H1 (cell line): ENCODE data around the gene UPF1. TPM values are rescaled to one million over a fixed set of nuclear protein-coding genes. Genes with fewer than 3 reads are reported as not detected.

Source experiments
- CTCF ChIA-PET: fragments of 300-600 bp; sonication (Branson Sonifier 250); formaldehyde crosslinking; loops from one replicate; lab custom pipeline; 2021; ENCODE audit not compliant: partially characterized antibody; lab: Charles Lee
- POLR2A ChIA-PET: fragments of 300-600 bp; sonication (Branson Sonifier 250); formaldehyde crosslinking; loops from one replicate; lab custom pipeline; 2021; ENCODE audit warnings: inconsistent platforms; ENCODE audit not compliant: partially characterized antibody; lab: Charles Lee
- DNase-seq, 2 experiments: peaks; one replicate each; pipeline versions ENCODE4 v3.0.0 to v3.0.0-alpha.2; 2010 to 2022; ENCODE audit warnings: low spot score in 2 of 2, low read depth in 1 of 2, mixed read lengths in 1 of 2
- FAIRE-seq: peaks from 2 replicates; lab custom pipeline; 2011; peaks lifted over from hg19 to GRCh38; lab: Jason Lieb, UNC
- H2AFZ ChIP-seq: 2 replicates; pipeline ENCODE4 v1.8.1; 2012; ENCODE audit warnings: low read length, inconsistent platforms
- H2AK5ac ChIP-seq: 2 replicates; pipeline ENCODE4 v1.6.1; 2013; ENCODE audit warnings: low read depth, low read length
- H2BK120ac ChIP-seq: replicated peaks from 2 replicates; pipeline ENCODE3; 2013; ENCODE audit warnings: low read depth, low read length, inconsistent platforms
- H2BK12ac ChIP-seq: 2 replicates; pipeline ENCODE4 v1.6.1; 2013; ENCODE audit warnings: low read depth, low read length
- H2BK15ac ChIP-seq: 2 replicates; pipeline ENCODE4 v1.6.1; 2013; ENCODE audit warnings: low read length
- H2BK20ac ChIP-seq: 2 replicates; pipeline ENCODE4 v1.6.1; 2013; ENCODE audit warnings: low read length
- H2BK5ac ChIP-seq: 2 replicates; pipeline ENCODE4 v1.6.1; 2013; ENCODE audit warnings: low read depth, low read length
- H3K14ac ChIP-seq: 2 replicates; pipeline ENCODE4 v1.6.1; 2013; ENCODE audit warnings: inconsistent platforms; ENCODE audit not compliant: insufficient read length
- H3K18ac ChIP-seq: 2 replicates; pipeline ENCODE4 v1.6.1; 2013; ENCODE audit warnings: low read length; ENCODE audit errors: extremely low read depth
- H3K23ac ChIP-seq: 2 replicates; pipeline ENCODE4 v1.6.1; 2013; ENCODE audit warnings: inconsistent platforms; ENCODE audit not compliant: insufficient read length
- H3K23me2 ChIP-seq: 2 replicates; pipeline ENCODE4 v1.6.1; 2013; ENCODE audit warnings: low read depth, low read length
- H3K27ac ChIP-seq: 2 replicates; pipeline ENCODE4 v1.6.1; 2011; ENCODE audit warnings: low read depth, low read length, inconsistent platforms
- H3K27me3 ChIP-seq, 4 experiments: replicated peaks in 1 of 4; 1 replicate in 1 of 4; 2 replicates in 3 of 4; pipeline versions ENCODE4 v1.6.1 to v1.8.1; 2011 to 2013; ENCODE audit warnings: low read length in 3 of 4, mild to moderate bottlenecking in 3 of 4, inconsistent platforms in 2 of 4, mixed read lengths in 2 of 4, moderate library complexity in 1 of 4; ENCODE audit not compliant: control insufficient read depth in 3 of 4, insufficient read depth in 3 of 4; ENCODE audit errors: extremely low read depth in 1 of 4
- H3K36me3 ChIP-seq, 4 experiments: 2 replicates each; pipeline versions ENCODE4 v1.6.1 to v1.8.1; 2011 to 2013; ENCODE audit warnings: mild to moderate bottlenecking in 4 of 4, low read length in 3 of 4, moderate library complexity in 2 of 4, control low read depth in 1 of 4, inconsistent platforms in 1 of 4; ENCODE audit not compliant: insufficient read depth in 4 of 4, control insufficient read depth in 2 of 4
- H3K4ac ChIP-seq: replicated peaks from 2 replicates; pipeline ENCODE3; 2013; ENCODE audit warnings: low read length, low read depth, mixed read lengths, inconsistent platforms; ENCODE audit not compliant: insufficient read length
- H3K4me1 ChIP-seq, 4 experiments: replicated peaks in 1 of 4; 1 replicate in 1 of 4; 2 replicates in 3 of 4; pipeline versions ENCODE4 v1.6.1 to v1.8.1; 2011 to 2013; ENCODE audit warnings: low read length in 3 of 4, inconsistent platforms in 2 of 4, mixed read lengths in 1 of 4; ENCODE audit not compliant: insufficient read depth in 4 of 4, control insufficient read depth in 3 of 4
- H3K4me2 ChIP-seq, 2 experiments: 2 replicates each; pipeline versions ENCODE4 v1.6.1 to v1.8.1; 2011 to 2013; ENCODE audit warnings: low read depth in 2 of 2, low read length in 2 of 2, control low read depth in 1 of 2, inconsistent platforms in 1 of 2, mild to moderate bottlenecking in 1 of 2; ENCODE audit not compliant: insufficient read depth in 1 of 2
- H3K4me3 ChIP-seq, 4 experiments: fragments of 200-600, 300-600 bp in 1 of 4; sonication (generic), shearing (Covaris generic), sonication (Bioruptor Twin) in 1 of 4; 2 replicates each; pipeline versions ENCODE4 v1.5.1 to v1.8.1; 2011 to 2016; ENCODE audit warnings: low read length in 4 of 4, low read depth in 3 of 4, control low read depth in 2 of 4, inconsistent platforms in 2 of 4, mild to moderate bottlenecking in 2 of 4, mixed read lengths in 1 of 4, moderate library complexity in 1 of 4; ENCODE audit not compliant: insufficient read depth in 2 of 4; ENCODE audit errors: extremely low read depth in 1 of 4
- H3K56ac ChIP-seq: replicated peaks from 2 replicates; pipeline ENCODE3; 2013; ENCODE audit warnings: low read depth, mild to moderate bottlenecking, mixed read lengths, low read length, inconsistent platforms; ENCODE audit not compliant: insufficient read length
- H3K79me1 ChIP-seq: 2 replicates; pipeline ENCODE4 v1.6.1; 2013; ENCODE audit warnings: low read depth, low read length, control low read depth
- H3K79me2 ChIP-seq, 2 experiments: 2 replicates each; pipeline versions ENCODE4 v1.6.1 to v1.8.1; 2012 to 2013; ENCODE audit warnings: low read length in 2 of 2, mild to moderate bottlenecking in 2 of 2, inconsistent platforms in 1 of 2; ENCODE audit not compliant: insufficient read depth in 2 of 2, control insufficient read depth in 1 of 2
- H3K9ac ChIP-seq, 4 experiments: replicated peaks in 1 of 4; 1 replicate in 1 of 4; 2 replicates in 3 of 4; pipeline versions ENCODE4 v1.6.1 to v1.8.1; 2011 to 2013; ENCODE audit warnings: low read depth in 3 of 4, low read length in 3 of 4, control low read depth in 2 of 4, mild to moderate bottlenecking in 2 of 4, moderate library complexity in 2 of 4, inconsistent platforms in 1 of 4; ENCODE audit errors: extremely low read depth in 1 of 4
- H3K9me3 ChIP-seq, 2 experiments: 2 replicates each; pipeline versions ENCODE4 v1.6.1 to v1.8.1; 2012 to 2013; ENCODE audit warnings: mild to moderate bottlenecking in 2 of 2, moderate library complexity in 2 of 2, control low read depth in 1 of 2, inconsistent platforms in 1 of 2, low read depth in 1 of 2, low read length in 1 of 2, mixed read lengths in 1 of 2; ENCODE audit not compliant: insufficient read depth in 2 of 2
- H4K20me1 ChIP-seq, 2 experiments: replicated peaks in 1 of 2; 2 replicates each; pipeline versions ENCODE3 to v1.8.1; 2011 to 2013; ENCODE audit warnings: inconsistent platforms in 2 of 2, low read length in 2 of 2, mild to moderate bottlenecking in 1 of 2; ENCODE audit not compliant: insufficient read depth in 2 of 2, control insufficient read depth in 1 of 2
- H4K5ac ChIP-seq: 2 replicates; pipeline ENCODE4 v1.6.1; 2013; ENCODE audit warnings: low read length, low read depth, mixed read lengths, inconsistent platforms; ENCODE audit not compliant: insufficient read length
- H4K8ac ChIP-seq: 2 replicates; pipeline ENCODE4 v1.8.0; 2013; ENCODE audit warnings: mild to moderate bottlenecking, moderate library complexity, low read length, inconsistent platforms; ENCODE audit not compliant: insufficient read depth; ENCODE audit errors: extremely low read depth
- H4K91ac ChIP-seq: replicated peaks from 2 replicates; pipeline ENCODE3; 2013; ENCODE audit warnings: low read length, mixed read lengths, inconsistent platforms; ENCODE audit not compliant: insufficient read length
- EP300 ChIP-seq, 2 experiments: IDR thresholded peaks; 1 replicate in 1 of 2; 2 replicates in 1 of 2; pipeline ENCODE4 v1.6.1; 2011 to 2012; ENCODE audit warnings: low read depth in 2 of 2, low read length in 2 of 2, mild to moderate bottlenecking in 2 of 2, borderline replicate concordance in 1 of 2, inconsistent platforms in 1 of 2, moderate library complexity in 1 of 2
- MAFK ChIP-seq: IDR thresholded peaks from 2 replicates; pipeline ENCODE4 v1.6.1; 2012; ENCODE audit warnings: low read depth, mild to moderate bottlenecking, improper control_type of control experiment, low read length
- POLR2AphosphoS5 ChIP-seq: IDR thresholded peaks from 2 replicates; pipeline ENCODE4 v1.6.1; 2011; ENCODE audit warnings: low read depth, low read length
- SP1 ChIP-seq: IDR thresholded peaks from 2 replicates; pipeline ENCODE4 v1.6.1; 2011; ENCODE audit warnings: low read depth, low read length
- SUZ12 ChIP-seq: fragments of 200-600 bp; sonication (generic); IDR thresholded peaks from 2 replicates; pipeline ENCODE4 v1.6.1; 2012; ENCODE audit warnings: mild to moderate bottlenecking, inconsistent platforms, low read length, moderate library complexity, mixed read lengths
- WGBS, 2 experiments: shearing (Covaris generic) in 1 of 2; methylation state at CpG; one replicate each; pipeline versions ENCODE4 v1.1.6 to v1.1.7; 2013 to 2015; ENCODE audit warnings: low lambda C conversion rate in 2 of 2, mixed read lengths in 2 of 2, inconsistent platforms in 1 of 2, low coverage in 1 of 2, missing lambda C conversion rate in 1 of 2; ENCODE audit not compliant: insufficient replicate concordance in 2 of 2, insufficient coverage in 1 of 2, insufficient read length in 1 of 2; ENCODE audit errors: extremely low coverage in 1 of 2, missing lambda C conversion rate in 1 of 2; 5-methylcytosine and 5-hydroxymethylcytosine counted together
- polyA plus RNA-seq, 7 experiments: library from polyadenylated mRNA; depleted of rRNA in 3 of 7; stranded (reverse) in 5 of 7; unstranded in 2 of 7; fragments of >200 nt in 5 of 7; fragments of 200-250 nt in 2 of 7; gene quantifications; 1 replicate in 5 of 7; 2 replicates in 1 of 7; 4 replicates in 1 of 7; pipeline versions ENCODE4 v1.2.1 to v1.2.3, GENCODE V29; 2011 to 2013; ENCODE audit warnings: missing spikeins in 2 of 7, mixed read lengths in 2 of 7
- total RNA-seq: library from RNA; stranded (reverse); fragmentation: NEBNext Ultra II Directional; extraction: Animal tissue kit (Norgen Biotek cat#: 25700); gene quantifications from 2 replicates; pipeline ENCODE4 v1.2.1, GENCODE V29; 2021
- TF ChIP-seq, protein P1 (sequence below): IDR thresholded peaks from 2 replicates; pipeline ENCODE4 v1.6.1; 2011; ENCODE audit warnings: low read depth, mild to moderate bottlenecking, low read length; ENCODE audit not compliant: insufficient read depth

UPF1 gene
- total and polyA plus RNA-seq, 2 of the 8 experiments (the other 6 are each of a cell fraction or from before 2014, with no cell fraction given) = 46.4 to 62.0 TPM

DNA sequence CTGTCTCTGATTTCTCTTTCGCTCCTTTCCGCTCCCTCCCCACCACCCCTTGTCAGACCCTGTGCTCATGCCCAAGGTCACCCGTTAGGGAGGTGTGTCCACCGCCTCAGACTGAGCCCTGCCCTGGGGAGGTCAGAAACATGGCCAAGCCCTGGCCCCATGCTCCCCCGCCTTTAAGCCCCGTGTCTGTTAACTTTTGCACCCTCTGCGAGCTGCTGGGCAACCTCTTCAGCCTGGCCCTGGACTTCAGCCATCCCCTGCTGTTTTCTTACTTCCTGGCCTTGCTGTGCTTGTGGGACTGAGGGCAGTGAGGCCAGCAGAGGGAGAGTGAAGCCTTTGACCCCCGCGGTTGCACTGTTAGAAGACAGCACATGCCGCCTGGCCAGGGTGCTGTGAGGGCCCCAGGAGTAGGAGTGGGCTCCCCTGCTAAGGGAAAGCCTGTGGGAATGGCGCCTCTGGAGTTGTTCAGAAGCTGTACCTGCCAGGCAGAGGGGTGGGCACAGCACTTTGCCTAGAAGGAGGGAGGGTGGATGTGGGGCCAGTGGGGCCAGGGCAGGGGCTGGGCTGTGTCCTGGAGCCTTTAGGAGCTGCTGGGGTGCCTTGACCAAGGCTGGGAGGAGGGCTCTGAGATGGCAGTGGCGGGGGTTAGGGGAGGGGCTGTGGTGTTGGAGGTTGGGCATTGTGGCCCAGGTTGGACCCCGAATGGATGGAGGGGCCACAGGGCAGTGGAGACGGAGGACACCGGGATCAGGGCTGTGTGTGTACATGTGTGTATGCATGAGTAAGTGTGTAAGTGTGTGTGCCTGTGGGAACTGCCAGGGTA lies 7.9 kb downstream of the UPF1 start:
- no peak overlapping the region for H3K4ac ChIP-seq
- H2AK5ac ChIP-seq = peak overlapping the region; percentile 65; the same call in 1 of the 2 replicates
- H3K18ac ChIP-seq = no peak overlapping the region
- H3K23ac ChIP-seq = no peak overlapping the region
- H2AFZ ChIP-seq = no peak overlapping the region
- no peak overlapping the region for H2BK5ac ChIP-seq
- no peak overlapping the region for H4K91ac ChIP-seq
- no peak overlapping the region for H3K9ac ChIP-seq
- no peak overlapping the region for H3K56ac ChIP-seq
- H2BK120ac ChIP-seq = no peak overlapping the region
- H3K79me2 ChIP-seq = peaks cover 33 to 97% of the 10 kb centered on the region in 2 experiments
- no peak overlapping the region for H2BK12ac ChIP-seq
- CTCF ChIA-PET = interaction anchor here (0.9 to 19.5 kb wide), 11 partner anchors 9 to 511 kb away, joined by 3 to 247 read pairs (median 4); no protein-coding TSS in a partner anchor
- H2BK15ac ChIP-seq = no peak overlapping the region
- H3K9me3 ChIP-seq = no peaks in the 10 kb centered on the region
- no peak for DNase-seq
- H3K4me2 ChIP-seq = peak overlapping the region; percentile 25 to 43; a peak in 3 of 4 replicates
- peaks cover 0 to 12% (median 7%) of the 10 kb centered on the region in 4 experiments; a peak in 4 of 8 replicates for H3K36me3 ChIP-seq
- POLR2A ChIA-PET = interaction anchor here (0.8 to 3.1 kb wide), 3 partner anchors 7 to 11 kb away, joined by 3 to 18 read pairs (median 4); partner anchors contain the start of gene UPF1
- no peaks in the 10 kb centered on the region for H3K27me3 ChIP-seq
- H3K27ac ChIP-seq = no peak overlapping the region
- no peak overlapping the region for H3K14ac ChIP-seq
- H4K8ac ChIP-seq = no peak overlapping the region
- H3K79me1 ChIP-seq = peaks cover 41% of the 10 kb centered on the region
- H2BK20ac ChIP-seq = no peak overlapping the region
- H3K4me1 ChIP-seq = peaks cover 0 to 14% (median 10%) of the 10 kb centered on the region in 4 experiments; a peak in 6 of 7 replicates
- FAIRE-seq = no peak
- H4K20me1 ChIP-seq = peaks cover 56 to 63% of the 10 kb centered on the region in 2 experiments
- no peak overlapping the region for H3K4me3 ChIP-seq
- TF ChIP-seq MAFK (no peak), POLR2AphosphoS5 (no peak), SP1 (no peak), SUZ12 (no peak), EP300 (IDR thresholded peaks at IDR 0.05; ENCODE audit: borderline replicate concordance in 1 of 2, low read depth in 2 of 2, low read length in 2 of 2) (no peak)
- TF ChIP-seq, protein P1, sequence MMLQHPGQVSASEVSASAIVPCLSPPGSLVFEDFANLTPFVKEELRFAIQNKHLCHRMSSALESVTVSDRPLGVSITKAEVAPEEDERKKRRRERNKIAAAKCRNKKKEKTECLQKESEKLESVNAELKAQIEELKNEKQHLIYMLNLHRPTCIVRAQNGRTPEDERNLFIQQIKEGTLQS = no peak
- no peaks in the 10 kb centered on the region; the same call in 1 of the 2 replicates for H3K23me2 ChIP-seq
- no peak overlapping the region for H4K5ac ChIP-seq
- WGBS, 2 experiments = 83% methylated on average over 15 of the region's 15 CpGs; no CpG with 5 or more reads in 1 of the 2 experiments
